OCI-LY3 (cell line): Measurements from ENCODE around the gene SPOPL.
"Not testable (repeated sequence)": the region's sequence is repeated elsewhere in the genome, so short reads cannot be mapped to it uniquely, and the experiment has no call there.

ENCODE experiments used
- H2AFZ ChIP-seq: fragments of 200-600, 300-600 bp; shearing (Covaris generic); 2 replicates; pipeline ENCODE4 v1.6.0; 2014; ENCODE audit warnings: antibody characterized with exemption, low read depth, low read length
- H3K27ac ChIP-seq: fragments of 200-600, 300-600 bp; sonication (generic); 2 replicates; pipeline ENCODE4 v1.5.1; 2014; ENCODE audit warnings: mild to moderate bottlenecking, low read length, moderate library complexity, mixed read lengths
- H3K27me3 ChIP-seq: fragments of 200-600, 300-600 bp; sonication (generic); 2 replicates; pipeline ENCODE4 v1.6.1; 2014; ENCODE audit warnings: low read depth, low read length, mixed read lengths
- H3K36me3 ChIP-seq: fragments of 200-600, 300-600 bp; sonication (generic); replicated peaks from 2 replicates; pipeline ENCODE3; 2014; ENCODE audit warnings: low read depth, low read length, mixed read lengths
- H3K4me1 ChIP-seq: fragments of 300-600, 200-600 bp; sonication (generic); 2 replicates; pipeline ENCODE4 v1.6.1; 2014; ENCODE audit warnings: low read length, mixed read lengths
- H3K4me2 ChIP-seq: fragments of 200-600, 300-600 bp; sonication (generic); 2 replicates; pipeline ENCODE4 v1.6.1; 2014; ENCODE audit warnings: low read length, mixed read lengths
- H3K4me3 ChIP-seq: fragments of 300-600, 200-600 bp; sonication (generic); 2 replicates; pipeline ENCODE4 v1.5.1; 2014; ENCODE audit warnings: antibody characterized with exemption, mild to moderate bottlenecking, low read length, moderate library complexity
- H3K79me2 ChIP-seq: fragments of 300-600, 200-600 bp; shearing (Covaris generic); 2 replicates; pipeline ENCODE4 v1.6.1; 2014; ENCODE audit warnings: mild to moderate bottlenecking, low read length, mixed read lengths
- H3K9ac ChIP-seq: fragments of 300-600, 200-600 bp; shearing (Covaris generic); 2 replicates; pipeline ENCODE4 v1.6.0; 2014; ENCODE audit warnings: mild to moderate bottlenecking, low read length, moderate library complexity
- H3K9me3 ChIP-seq: fragments of 200-600, 300-600 bp; shearing (Covaris generic); 2 replicates; pipeline ENCODE4 v1.6.1; 2014; ENCODE audit warnings: low read length, mixed read lengths; ENCODE audit not compliant: insufficient read depth
- H4K20me1 ChIP-seq: fragments of 200-600, 300-600 bp; sonication (generic); 2 replicates; pipeline ENCODE4 v1.6.1; 2016; ENCODE audit warnings: low read length, mixed read lengths; ENCODE audit not compliant: insufficient read depth
- EZH2phosphoT487 ChIP-seq: fragments of 200-600 bp; shearing (Covaris generic); IDR thresholded peaks from 2 replicates; pipeline ENCODE4 v1.6.1; 2018; ENCODE audit warnings: antibody characterized with exemption, mixed run types, low read depth
- TF ChIP-seq, protein P1 (sequence below): fragments of 200-600, 300-600 bp; sonication (generic); IDR thresholded peaks from 2 replicates; pipeline ENCODE4 v1.5.1; 2014; ENCODE audit warnings: antibody characterized with exemption, low read length, low read depth

The SPOPL gene

DNA sequence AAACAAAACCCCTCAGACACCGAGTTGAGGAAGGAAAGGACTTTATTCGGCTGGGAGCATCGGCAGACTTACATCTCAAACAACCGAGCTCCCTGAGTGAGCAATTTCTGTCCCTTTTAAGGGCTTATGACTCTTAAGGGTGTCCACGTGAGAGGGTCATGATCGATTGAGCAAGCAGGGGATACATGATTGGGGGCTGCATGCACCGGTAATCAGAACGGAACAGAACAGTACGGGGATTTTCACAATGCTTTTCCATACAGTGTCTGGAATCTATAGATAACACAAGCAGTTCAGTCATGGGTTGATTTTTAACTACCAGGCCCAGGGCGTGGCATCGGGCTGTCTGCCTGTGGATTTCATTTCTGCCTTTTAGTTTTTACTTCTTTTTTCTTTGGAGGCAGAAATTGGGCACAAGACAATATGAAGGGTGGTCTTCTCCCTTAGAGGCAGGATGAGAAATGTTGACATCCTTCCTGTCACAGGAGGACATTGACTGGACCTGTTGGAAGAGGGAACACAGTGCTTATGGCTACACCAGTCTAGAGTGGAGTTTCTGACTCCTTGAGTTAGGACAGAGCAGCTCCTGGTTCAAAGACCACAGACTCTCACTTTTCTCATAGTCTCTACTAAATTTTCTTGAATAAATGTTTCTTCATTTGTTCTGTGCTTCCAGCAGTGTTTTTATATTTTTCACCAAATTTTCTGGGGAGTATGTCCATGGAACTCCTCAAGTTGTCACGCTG lies 35.8 kb downstream of the SPOPL start:
- H3K9ac ChIP-seq: peak overlapping the region; percentile 4; the same call in 1 of the 2 replicates

DNA sequence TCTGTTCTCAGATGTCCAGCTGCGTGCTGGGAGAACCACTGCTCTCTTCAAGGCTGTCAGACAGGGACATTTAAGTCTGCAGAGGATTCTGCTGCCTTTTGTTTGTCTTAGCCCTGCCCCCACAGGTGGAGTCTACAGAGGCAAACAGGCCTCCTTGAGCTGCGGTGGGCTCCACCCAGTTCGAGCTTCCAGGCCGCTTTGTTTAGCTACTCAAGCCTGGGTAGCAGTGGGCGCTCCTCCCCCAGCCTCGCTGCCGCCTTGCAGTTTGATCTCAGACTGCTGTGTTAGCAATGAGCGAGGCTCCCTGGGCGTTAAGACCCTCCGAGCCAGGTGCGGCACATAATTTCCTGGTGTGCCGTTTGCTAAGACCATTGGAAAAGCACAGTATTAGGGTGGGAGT lies 42.6 kb downstream of the SPOPL start:
- H3K9ac ChIP-seq, H2AFZ ChIP-seq, H3K9me3 ChIP-seq, H3K27ac ChIP-seq, H3K27me3 ChIP-seq, H3K4me2 ChIP-seq, H3K4me1 ChIP-seq, H3K36me3 ChIP-seq, H3K4me3 ChIP-seq: not testable (repeated sequence)
- Histone ChIP-seq H4K20me1 (peaks cover 44% of the 10 kb centered on the region), H3K79me2 (peaks cover 64% of the 10 kb centered on the region)

More for the DNA sequence above, 35.8 kb downstream of the SPOPL start:
- peaks cover 17% of the 10 kb centered on the region for H3K4me1 ChIP-seq
- TF ChIP-seq, protein P1, sequence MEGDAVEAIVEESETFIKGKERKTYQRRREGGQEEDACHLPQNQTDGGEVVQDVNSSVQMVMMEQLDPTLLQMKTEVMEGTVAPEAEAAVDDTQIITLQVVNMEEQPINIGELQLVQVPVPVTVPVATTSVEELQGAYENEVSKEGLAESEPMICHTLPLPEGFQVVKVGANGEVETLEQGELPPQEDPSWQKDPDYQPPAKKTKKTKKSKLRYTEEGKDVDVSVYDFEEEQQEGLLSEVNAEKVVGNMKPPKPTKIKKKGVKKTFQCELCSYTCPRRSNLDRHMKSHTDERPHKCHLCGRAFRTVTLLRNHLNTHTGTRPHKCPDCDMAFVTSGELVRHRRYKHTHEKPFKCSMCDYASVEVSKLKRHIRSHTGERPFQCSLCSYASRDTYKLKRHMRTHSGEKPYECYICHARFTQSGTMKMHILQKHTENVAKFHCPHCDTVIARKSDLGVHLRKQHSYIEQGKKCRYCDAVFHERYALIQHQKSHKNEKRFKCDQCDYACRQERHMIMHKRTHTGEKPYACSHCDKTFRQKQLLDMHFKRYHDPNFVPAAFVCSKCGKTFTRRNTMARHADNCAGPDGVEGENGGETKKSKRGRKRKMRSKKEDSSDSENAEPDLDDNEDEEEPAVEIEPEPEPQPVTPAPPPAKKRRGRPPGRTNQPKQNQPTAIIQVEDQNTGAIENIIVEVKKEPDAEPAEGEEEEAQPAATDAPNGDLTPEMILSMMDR: no peak
- TF ChIP-seq EZH2phosphoT487: no peak
- peaks cover 30% of the 10 kb centered on the region for H3K9me3 ChIP-seq
- peak overlapping the region; percentile 27; the same call in 1 of the 2 replicates for H3K4me3 ChIP-seq
- H3K79me2 ChIP-seq: peaks cover 75% of the 10 kb centered on the region
- H3K27me3 ChIP-seq: no peaks in the 10 kb centered on the region
- peak overlapping the region; percentile 30 for H3K4me2 ChIP-seq
- H2AFZ ChIP-seq: no peak overlapping the region
- H3K36me3 ChIP-seq: peaks cover 57% of the 10 kb centered on the region
- H3K27ac ChIP-seq: peak overlapping the region; percentile 72
- peaks cover 42% of the 10 kb centered on the region for H4K20me1 ChIP-seq

DNA sequence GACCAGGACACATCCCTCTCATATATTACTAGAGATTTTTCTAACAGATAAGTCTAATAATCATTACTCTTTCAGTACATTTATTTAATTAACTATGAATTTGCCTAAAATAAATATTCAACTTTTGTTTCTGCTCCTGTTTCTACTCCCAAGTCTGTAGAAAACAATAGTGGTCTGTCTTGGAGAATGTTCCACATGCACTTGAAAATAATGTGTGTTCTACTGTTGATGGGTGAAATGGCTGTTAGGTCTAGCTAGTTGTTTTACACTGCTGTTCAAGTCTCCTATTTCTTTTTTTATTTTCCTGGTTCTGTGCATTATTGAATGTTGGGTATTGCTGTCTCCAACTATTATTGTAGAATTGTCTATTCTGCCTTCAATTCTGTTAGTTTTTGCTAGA lies 47.2 kb downstream of the SPOPL start:
- H4K20me1 ChIP-seq: peaks cover 64% of the 10 kb centered on the region
- H2AFZ ChIP-seq: no peak overlapping the region
- no peak for TF ChIP-seq EZH2phosphoT487
- TF ChIP-seq, protein P1: no peak
- no peak overlapping the region for H3K27ac ChIP-seq
- peaks cover 65% of the 10 kb centered on the region for H3K79me2 ChIP-seq
- H3K9ac ChIP-seq: no peak overlapping the region
- H3K9me3 ChIP-seq: no peaks in the 10 kb centered on the region
- H3K36me3 ChIP-seq: peaks cover 32% of the 10 kb centered on the region
- H3K27me3 ChIP-seq: no peaks in the 10 kb centered on the region
- peaks cover 18% of the 10 kb centered on the region for H3K4me1 ChIP-seq
- H3K4me2 ChIP-seq: no peak overlapping the region
- H3K4me3 ChIP-seq: no peak overlapping the region

DNA sequence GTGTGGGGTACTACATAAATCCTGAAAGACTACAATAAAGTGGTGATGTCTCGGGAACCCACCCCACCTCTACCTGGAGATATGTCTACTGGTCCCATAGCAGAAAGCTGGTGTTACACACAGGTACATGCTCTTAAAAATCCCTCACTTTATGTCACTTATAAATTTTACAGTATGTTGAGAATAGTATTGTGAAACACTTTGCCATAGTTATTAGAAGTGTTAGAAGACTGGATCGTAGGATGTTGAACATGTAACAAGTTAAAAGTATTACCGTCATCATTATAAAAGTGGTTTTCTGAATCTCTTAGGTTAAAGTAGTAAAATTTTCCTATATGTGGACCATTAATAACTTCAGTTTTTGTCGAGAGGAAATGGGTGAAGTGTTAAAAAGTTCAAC lies 48.6 kb downstream of the SPOPL start:
- H3K9ac ChIP-seq: no peak overlapping the region
- no peak overlapping the region for H2AFZ ChIP-seq
- peaks cover 53% of the 10 kb centered on the region for H4K20me1 ChIP-seq
- H3K9me3 ChIP-seq: no peaks in the 10 kb centered on the region
- peak overlapping the region; percentile 30; the same call in 1 of the 2 replicates for H3K4me2 ChIP-seq
- TF ChIP-seq, protein P1: no peak
- TF ChIP-seq EZH2phosphoT487: no peak
- peaks cover 18% of the 10 kb centered on the region for H3K4me1 ChIP-seq
- H3K79me2 ChIP-seq: peaks cover 53% of the 10 kb centered on the region
- H3K27me3 ChIP-seq: no peaks in the 10 kb centered on the region
- H3K36me3 ChIP-seq: peaks cover 39% of the 10 kb centered on the region
- no peak overlapping the region for H3K4me3 ChIP-seq
- peak overlapping the region; percentile 37 for H3K27ac ChIP-seq
